Epithelial cell of esophagus (primary cell): Measurements from ENCODE around the gene TMUB2.

ENCODE experiments used
- DNase-seq: peaks from one replicate; pipeline ENCODE4 v3.0.0; 2010; ENCODE audit warnings: low read depth
- H3K4me3 ChIP-seq: 2 replicates; pipeline ENCODE4 v1.5.1; 2011; ENCODE audit warnings: mild to moderate bottlenecking, low read length, control low read depth
- TF ChIP-seq, protein P1 (sequence below): IDR thresholded peaks from 2 replicates; pipeline ENCODE4 v1.5.1; 2011; ENCODE audit warnings: low read depth, mild to moderate bottlenecking, low read length, control low read depth, inconsistent platforms; ENCODE audit not compliant: insufficient read depth; ENCODE audit errors: missing control alignments

The TMUB2 gene

DNA sequence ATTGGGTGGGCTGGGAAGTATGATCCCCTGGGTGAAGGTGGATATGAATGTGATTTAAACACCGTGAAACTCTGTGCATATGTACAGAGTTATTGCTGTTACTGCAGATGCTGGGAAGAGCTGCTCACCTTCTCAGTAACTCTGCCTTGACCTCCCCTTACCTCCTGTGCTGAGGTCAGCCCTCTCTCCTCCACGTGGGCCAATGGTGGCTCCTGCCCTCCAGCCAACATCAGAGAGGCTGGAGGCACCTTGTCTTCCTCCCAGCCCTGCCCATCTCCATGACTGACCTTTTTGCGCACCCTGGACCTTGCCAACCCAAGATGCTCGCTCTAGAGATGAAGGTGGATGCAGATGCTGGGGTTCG lies 16.7 kb upstream of the TMUB2 start:
- H3K4me3 ChIP-seq = no peak overlapping the region
- TF ChIP-seq, protein P1, sequence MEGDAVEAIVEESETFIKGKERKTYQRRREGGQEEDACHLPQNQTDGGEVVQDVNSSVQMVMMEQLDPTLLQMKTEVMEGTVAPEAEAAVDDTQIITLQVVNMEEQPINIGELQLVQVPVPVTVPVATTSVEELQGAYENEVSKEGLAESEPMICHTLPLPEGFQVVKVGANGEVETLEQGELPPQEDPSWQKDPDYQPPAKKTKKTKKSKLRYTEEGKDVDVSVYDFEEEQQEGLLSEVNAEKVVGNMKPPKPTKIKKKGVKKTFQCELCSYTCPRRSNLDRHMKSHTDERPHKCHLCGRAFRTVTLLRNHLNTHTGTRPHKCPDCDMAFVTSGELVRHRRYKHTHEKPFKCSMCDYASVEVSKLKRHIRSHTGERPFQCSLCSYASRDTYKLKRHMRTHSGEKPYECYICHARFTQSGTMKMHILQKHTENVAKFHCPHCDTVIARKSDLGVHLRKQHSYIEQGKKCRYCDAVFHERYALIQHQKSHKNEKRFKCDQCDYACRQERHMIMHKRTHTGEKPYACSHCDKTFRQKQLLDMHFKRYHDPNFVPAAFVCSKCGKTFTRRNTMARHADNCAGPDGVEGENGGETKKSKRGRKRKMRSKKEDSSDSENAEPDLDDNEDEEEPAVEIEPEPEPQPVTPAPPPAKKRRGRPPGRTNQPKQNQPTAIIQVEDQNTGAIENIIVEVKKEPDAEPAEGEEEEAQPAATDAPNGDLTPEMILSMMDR = no peak
- DNase-seq = no peak

DNA sequence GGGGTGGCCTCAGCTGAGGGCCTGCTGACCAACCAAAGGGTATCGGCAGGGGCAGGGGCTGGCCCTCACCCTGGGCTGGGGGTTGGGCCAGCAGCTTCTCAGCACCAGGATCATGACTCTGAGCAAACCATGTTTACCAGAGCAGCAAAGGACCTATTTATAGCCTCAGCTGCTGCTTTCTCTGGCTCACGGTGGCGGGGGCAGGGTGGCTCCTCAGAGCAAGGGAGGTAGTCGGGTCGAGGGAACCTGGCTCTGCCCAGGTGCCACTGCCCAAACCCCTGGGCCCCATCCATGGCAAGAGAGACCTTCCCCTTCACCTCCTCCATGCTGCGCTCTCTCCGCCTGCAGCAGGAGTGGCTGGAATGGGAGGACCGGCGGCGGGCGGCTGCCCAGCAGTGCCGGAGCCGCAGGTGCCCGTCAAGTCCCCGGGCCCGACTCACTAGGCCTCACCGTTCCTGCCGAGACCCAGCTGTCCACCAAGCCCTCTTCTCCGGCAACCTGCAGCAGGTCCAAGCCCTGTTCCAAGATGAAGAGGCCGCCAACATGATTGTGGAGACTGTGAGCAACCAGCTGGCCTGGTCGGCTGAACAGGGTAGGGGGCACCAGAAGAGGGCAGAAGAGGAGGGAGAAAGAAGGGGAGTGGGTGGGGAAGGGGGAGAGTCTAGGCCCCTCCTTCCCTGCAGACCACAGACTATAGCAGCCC lies 16.1 kb upstream of the TMUB2 start, which contains the start of gene ASB16:
Gene ASB16, plus strand, starts transcription at position 206 of the 703 bp plus-strand sequence. Its CDS starts 86 bp downstream, at position 292.
- no peak within 1 kb of the TSS for H3K4me3 ChIP-seq
- no peak for DNase-seq
- TF ChIP-seq, protein P1 = no peak

DNA sequence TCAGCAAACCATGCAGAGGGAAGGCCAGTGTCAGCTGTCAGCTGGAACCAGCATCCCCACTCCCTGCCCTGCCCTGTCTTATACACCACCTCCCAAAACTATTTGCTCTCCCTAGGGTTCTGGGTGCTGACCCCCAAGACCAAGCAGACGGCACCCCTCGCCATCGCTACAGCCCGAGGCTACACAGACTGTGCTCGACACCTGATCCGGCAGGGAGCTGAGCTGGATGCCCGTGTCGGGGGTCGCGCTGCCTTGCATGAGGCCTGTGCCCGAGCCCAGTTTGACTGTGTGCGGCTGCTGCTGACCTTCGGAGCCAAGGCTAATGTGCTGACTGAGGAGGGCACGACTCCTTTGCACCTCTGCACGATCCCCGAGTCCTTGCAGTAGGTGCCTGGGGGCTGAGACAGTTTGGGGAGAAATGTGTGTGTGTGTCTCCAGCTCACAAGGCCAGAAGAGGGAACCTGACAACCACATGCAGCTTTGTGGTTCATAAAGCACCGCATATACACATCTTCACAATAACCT lies 14.8 kb upstream of the TMUB2 start:
- TF ChIP-seq, protein P1 = no peak
- no peak for DNase-seq
- no peak overlapping the region for H3K4me3 ChIP-seq

DNA sequence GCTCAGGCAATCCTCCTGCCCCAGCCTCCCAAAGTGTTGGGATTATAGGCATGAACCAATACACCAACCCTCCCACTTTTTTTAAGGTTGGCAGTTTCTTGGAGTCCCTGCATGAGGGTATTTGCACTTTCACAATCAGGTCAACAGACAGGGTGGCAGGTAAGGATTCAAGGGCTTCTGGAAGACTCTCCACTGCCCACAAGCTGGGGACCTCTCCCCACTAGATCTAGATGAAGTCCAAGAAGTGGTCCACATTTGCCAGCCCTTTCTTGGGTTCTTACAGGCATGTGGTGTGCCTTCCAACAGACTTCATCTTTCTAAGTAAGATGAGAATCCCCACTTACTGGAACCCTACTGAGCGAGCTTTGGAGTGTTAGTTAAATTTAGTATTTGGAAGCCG lies 12.3 kb upstream of the TMUB2 start:
- DNase-seq = no peak
- H3K4me3 ChIP-seq = no peak overlapping the region
- TF ChIP-seq, protein P1 = no peak

DNA sequence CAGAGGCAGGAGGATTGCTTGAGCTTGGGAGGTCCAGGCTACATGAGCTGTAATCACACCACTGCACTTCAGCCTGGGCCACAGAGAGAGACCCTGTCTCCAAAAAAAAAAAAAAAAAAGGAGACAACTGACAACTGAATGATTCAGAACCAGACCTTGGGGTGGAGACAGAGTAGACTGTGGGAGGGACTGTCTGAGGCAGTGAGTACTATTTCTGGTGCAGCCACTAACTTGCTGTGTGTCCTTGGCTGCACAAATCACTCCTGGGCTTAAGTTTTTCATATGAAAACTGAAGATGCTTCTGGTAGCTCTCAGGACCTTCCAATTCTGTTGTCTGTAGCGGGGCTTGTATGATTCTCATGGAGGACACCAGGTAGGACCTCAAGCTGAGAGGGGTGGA lies 10.5 kb upstream of the TMUB2 start:
- no peak overlapping the region for H3K4me3 ChIP-seq
- TF ChIP-seq, protein P1 = no peak
- DNase-seq = peak; percentile 24

DNA sequence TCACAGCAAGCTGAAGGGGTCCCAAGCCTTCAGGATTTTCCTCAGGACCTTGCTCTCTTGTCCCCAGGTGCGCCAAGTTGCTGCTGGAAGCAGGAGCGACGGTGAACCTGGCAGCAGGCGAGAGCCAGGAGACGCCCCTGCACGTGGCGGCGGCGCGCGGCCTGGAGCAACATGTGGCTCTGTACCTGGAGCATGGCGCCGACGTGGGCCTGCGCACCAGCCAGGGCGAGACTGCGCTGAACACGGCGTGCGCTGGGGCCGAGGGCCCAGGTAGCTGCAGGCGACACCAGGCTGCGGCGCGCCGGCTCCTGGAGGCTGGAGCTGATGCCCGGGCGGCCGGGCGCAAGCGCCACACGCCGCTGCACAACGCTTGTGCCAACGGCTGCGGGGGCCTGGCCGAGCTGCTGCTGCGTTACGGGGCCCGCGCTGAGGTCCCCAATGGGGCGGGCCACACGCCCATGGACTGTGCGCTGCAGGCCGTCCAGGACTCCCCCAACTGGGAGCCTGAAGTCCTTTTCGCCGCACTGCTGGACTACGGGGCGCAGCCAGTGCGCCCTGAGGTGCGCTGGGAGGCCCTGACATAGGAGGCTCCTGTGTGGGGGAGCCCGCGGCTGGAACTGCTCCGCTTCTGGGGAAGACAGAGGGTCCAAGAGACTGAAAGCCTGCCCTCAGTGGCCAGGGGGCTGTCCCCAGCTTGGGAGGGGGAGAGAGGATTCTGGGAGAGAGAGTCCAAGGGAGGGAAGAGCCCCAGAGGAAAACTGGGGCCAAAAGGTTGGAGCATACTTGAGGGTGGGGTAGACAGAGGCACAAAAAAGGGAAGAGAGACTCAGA lies 9.9 kb upstream of the TMUB2 start:
- TF ChIP-seq, protein P1 = no peak
- no peak overlapping the region for H3K4me3 ChIP-seq
- DNase-seq = no peak
